IMR-90 (cell line): Measurements from ENCODE around the gene TRPC4AP.

Experiments used
- CEBPB ChIP-seq: IDR thresholded peaks from 2 replicates; pipeline ENCODE4 v1.6.1; 2012; ENCODE audit warnings: low read depth, low read length, improper control_type of control experiment
- CHD1 ChIP-seq: IDR thresholded peaks from 2 replicates; pipeline ENCODE4 v1.6.1; 2012; ENCODE audit warnings: low read depth, low read length, improper control_type of control experiment
- MAFK ChIP-seq: IDR thresholded peaks from 2 replicates; pipeline ENCODE4 v1.6.1; 2012; ENCODE audit warnings: low read depth, low read length, improper control_type of control experiment
- MAZ ChIP-seq: IDR thresholded peaks from 2 replicates; pipeline ENCODE4 v1.6.1; 2012; ENCODE audit warnings: low read depth, mild to moderate bottlenecking, low read length, improper control_type of control experiment, moderate library complexity, borderline replicate concordance
- NFE2L2 ChIP-seq: fragments of 150-350 bp; IDR thresholded peaks from 2 replicates; pipeline ENCODE4 v1.6.1; 2016; ENCODE audit warnings: low read depth, mild to moderate bottlenecking, low read length
- POLR2A ChIP-seq: IDR thresholded peaks from 2 replicates; pipeline ENCODE4 v1.6.1; 2012; ENCODE audit warnings: mild to moderate bottlenecking, low read depth, low read length
- RCOR1 ChIP-seq: IDR thresholded peaks from 2 replicates; pipeline ENCODE4 v1.6.1; 2012; ENCODE audit warnings: mild to moderate bottlenecking, low read length, improper control_type of control experiment; ENCODE audit not compliant: insufficient replicate concordance
- TF ChIP-seq, protein P1 (sequence below): conservative IDR thresholded peaks from 2 replicates; pipeline ENCODE4 v1.5.1; 2012; ENCODE audit warnings: mild to moderate bottlenecking, low read depth, low read length, improper control_type of control experiment
- TF ChIP-seq, protein P2 (sequence below): fragments of 150-350 bp; IDR thresholded peaks from 2 replicates; pipeline ENCODE4 v1.6.1; 2017; ENCODE audit warnings: mild to moderate bottlenecking, antibody characterized with exemption, low read length, low read depth

DNA sequence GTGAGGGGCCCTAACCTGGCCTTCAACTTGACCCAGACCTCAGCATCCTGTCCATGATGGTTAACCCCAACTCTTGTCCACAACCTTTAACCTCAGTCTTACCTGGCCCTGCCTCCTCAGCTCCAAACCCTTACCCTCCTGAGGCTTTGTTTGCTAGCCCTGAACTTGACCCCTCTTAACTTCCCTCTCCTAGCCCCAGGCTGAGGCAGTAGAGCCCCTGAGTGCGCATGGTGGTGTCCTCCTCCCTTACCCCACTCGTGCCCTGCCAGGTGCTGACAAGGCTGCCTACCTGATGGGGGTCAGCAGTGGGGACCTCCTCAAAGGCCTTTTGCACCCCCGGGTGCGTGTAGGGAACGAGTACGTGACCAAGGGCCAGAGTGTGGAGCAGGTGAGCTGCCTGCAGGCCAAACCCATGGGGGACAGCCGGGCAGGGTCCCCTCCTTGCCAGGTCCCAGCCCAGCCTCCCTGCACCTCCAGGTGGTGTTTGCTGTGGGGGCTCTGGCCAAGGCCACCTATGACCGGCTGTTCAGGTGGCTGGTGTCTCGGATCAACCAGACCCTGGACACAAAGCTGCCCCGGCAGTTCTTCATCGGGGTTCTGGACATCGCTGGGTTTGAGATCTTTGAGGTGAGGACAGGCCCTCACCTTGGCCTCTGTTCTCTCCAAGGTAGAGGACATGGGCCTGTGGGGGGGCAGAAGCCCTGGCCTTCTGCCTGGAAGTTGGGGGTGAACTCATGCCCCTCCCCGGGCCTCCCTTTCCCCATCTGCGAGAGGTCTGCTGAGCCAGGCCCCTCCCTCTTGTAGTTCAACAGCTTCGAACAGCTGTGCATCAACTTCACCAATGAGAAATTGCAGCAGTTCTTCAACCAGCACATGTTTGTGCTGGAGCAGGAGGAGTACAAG is 105.1 kb downstream of the TRPC4AP start:
- TF ChIP-seq, protein P1, sequence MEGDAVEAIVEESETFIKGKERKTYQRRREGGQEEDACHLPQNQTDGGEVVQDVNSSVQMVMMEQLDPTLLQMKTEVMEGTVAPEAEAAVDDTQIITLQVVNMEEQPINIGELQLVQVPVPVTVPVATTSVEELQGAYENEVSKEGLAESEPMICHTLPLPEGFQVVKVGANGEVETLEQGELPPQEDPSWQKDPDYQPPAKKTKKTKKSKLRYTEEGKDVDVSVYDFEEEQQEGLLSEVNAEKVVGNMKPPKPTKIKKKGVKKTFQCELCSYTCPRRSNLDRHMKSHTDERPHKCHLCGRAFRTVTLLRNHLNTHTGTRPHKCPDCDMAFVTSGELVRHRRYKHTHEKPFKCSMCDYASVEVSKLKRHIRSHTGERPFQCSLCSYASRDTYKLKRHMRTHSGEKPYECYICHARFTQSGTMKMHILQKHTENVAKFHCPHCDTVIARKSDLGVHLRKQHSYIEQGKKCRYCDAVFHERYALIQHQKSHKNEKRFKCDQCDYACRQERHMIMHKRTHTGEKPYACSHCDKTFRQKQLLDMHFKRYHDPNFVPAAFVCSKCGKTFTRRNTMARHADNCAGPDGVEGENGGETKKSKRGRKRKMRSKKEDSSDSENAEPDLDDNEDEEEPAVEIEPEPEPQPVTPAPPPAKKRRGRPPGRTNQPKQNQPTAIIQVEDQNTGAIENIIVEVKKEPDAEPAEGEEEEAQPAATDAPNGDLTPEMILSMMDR = no peak
- TF ChIP-seq MAFK (no peak), POLR2A (no peak), MAZ (no peak), CEBPB (no peak), CHD1 (no peak), RCOR1 (no peak), NFE2L2 (no peak)
- TF ChIP-seq, protein P2, sequence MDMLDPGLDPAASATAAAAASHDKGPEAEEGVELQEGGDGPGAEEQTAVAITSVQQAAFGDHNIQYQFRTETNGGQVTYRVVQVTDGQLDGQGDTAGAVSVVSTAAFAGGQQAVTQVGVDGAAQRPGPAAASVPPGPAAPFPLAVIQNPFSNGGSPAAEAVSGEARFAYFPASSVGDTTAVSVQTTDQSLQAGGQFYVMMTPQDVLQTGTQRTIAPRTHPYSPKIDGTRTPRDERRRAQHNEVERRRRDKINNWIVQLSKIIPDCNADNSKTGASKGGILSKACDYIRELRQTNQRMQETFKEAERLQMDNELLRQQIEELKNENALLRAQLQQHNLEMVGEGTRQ = no peak
